Keratinocyte (primary cell): ENCODE results near the gene DIPK1B. TPM values are rescaled to one million over a fixed set of nuclear protein-coding genes. Genes with fewer than 3 reads are reported as not detected.

ENCODE experiments used
- DNase-seq: peaks from one replicate; pipeline ENCODE4 v3.0.0-alpha.2; 2011; ENCODE audit warnings: low read depth, missing footprints, low spot score
- FAIRE-seq: peaks from 2 replicates; lab custom pipeline; 2011; peaks lifted over from hg19 to GRCh38; lab: Jason Lieb, UNC
- H2AFZ ChIP-seq: 2 replicates; pipeline ENCODE4 v1.6.0; 2012; ENCODE audit warnings: low read length, control low read depth, inconsistent platforms; ENCODE audit not compliant: control insufficient read depth
- H3K27ac ChIP-seq: 2 replicates; pipeline ENCODE4 v1.5.1; 2011; ENCODE audit warnings: low read length; ENCODE audit not compliant: control insufficient read depth, insufficient read depth
- H3K27me3 ChIP-seq: 3 replicates; pipeline ENCODE4 v1.6.0; 2011; ENCODE audit warnings: low read length; ENCODE audit not compliant: control insufficient read depth, insufficient read depth; ENCODE audit errors: extremely low read depth
- H3K36me3 ChIP-seq, 2 experiments: 2 replicates in 1 of 2; 3 replicates in 1 of 2; pipeline ENCODE4 v1.5.1; 2011; ENCODE audit warnings: low read length in 2 of 2, mild to moderate bottlenecking in 1 of 2; ENCODE audit not compliant: control insufficient read depth in 2 of 2, insufficient read depth in 2 of 2; ENCODE audit errors: extremely low read depth in 1 of 2
- H3K4me1 ChIP-seq: 3 replicates; pipeline ENCODE4 v1.5.1; 2011; ENCODE audit warnings: low read length; ENCODE audit not compliant: control insufficient read depth, insufficient read depth; ENCODE audit errors: extremely low read depth
- H3K4me2 ChIP-seq: 3 replicates; pipeline ENCODE4 v1.6.0; 2011; ENCODE audit warnings: low read depth, low read length; ENCODE audit not compliant: control insufficient read depth, insufficient read depth; ENCODE audit errors: extremely low read depth
- H3K4me3 ChIP-seq, 3 experiments: fragments of 200-600 bp in 1 of 3; sonication (generic) in 1 of 3; 2 replicates in 2 of 3; 3 replicates in 1 of 3; pipeline ENCODE4 v1.5.1; 2011 to 2016; ENCODE audit warnings: low read length in 3 of 3, mild to moderate bottlenecking in 3 of 3, control low read depth in 2 of 3, inconsistent platforms in 1 of 3, low read depth in 1 of 3, mixed read lengths in 1 of 3, mixed run types in 1 of 3, moderate library complexity in 1 of 3; ENCODE audit not compliant: control insufficient read depth in 2 of 3, insufficient read depth in 2 of 3; ENCODE audit errors: extremely low read depth in 1 of 3
- H3K79me2 ChIP-seq: 2 replicates; pipeline ENCODE4 v1.6.0; 2012; ENCODE audit warnings: low read length; ENCODE audit not compliant: control insufficient read depth, insufficient read depth
- H3K9ac ChIP-seq: 3 replicates; pipeline ENCODE4 v1.6.0; 2011; ENCODE audit warnings: low read length; ENCODE audit not compliant: control insufficient read depth, insufficient read depth; ENCODE audit errors: extremely low read depth
- H3K9me1 ChIP-seq: 3 replicates; pipeline ENCODE4 v1.6.0; 2011; ENCODE audit warnings: low read length; ENCODE audit not compliant: control insufficient read depth, insufficient read depth; ENCODE audit errors: extremely low read depth
- H3K9me3 ChIP-seq: 2 replicates; pipeline ENCODE4 v1.5.1; 2012; ENCODE audit warnings: low read depth, low read length; ENCODE audit not compliant: control insufficient read depth
- H4K20me1 ChIP-seq: 3 replicates; pipeline ENCODE4 v1.6.0; 2011; ENCODE audit warnings: low read length; ENCODE audit not compliant: control insufficient read depth, insufficient read depth; ENCODE audit errors: extremely low read depth
- EZH2 ChIP-seq: IDR thresholded peaks from one replicate; pipeline ENCODE4 v1.6.1; 2012; ENCODE audit warnings: inconsistent platforms, mild to moderate bottlenecking, low read length, moderate library complexity
- dilution Hi-C: fragments of 300-500 bp; cut with MboI; formaldehyde crosslinking; loops from one replicate; pipeline ENCODE4 v1.7.0; 2020; ENCODE audit warnings: low sequenced_read_pairs; ENCODE audit not compliant: extremely low pct_ligation_motif_present
- polyA plus RNA-seq, 5 experiments: library from polyadenylated mRNA; depleted of rRNA in 3 of 5; stranded (reverse) in 3 of 5; stranded (forward) in 1 of 5; unstranded in 1 of 5; fragments of >200 nt; gene quantifications; 1 replicate in 1 of 5; 2 replicates in 3 of 5; 3 replicates in 1 of 5; pipeline versions ENCODE4 v1.2.1 to v1.2.3, GENCODE V29; 2011 to 2012; ENCODE audit warnings: missing spikeins in 2 of 5, low read depth in 1 of 5, low replicate concordance in 1 of 5
- TF ChIP-seq, protein P1 (sequence below), 3 experiments: IDR thresholded peaks in 1 of 3; conservative IDR thresholded peaks in 1 of 3; optimal IDR thresholded peaks in 1 of 3; 2 replicates in 2 of 3; 3 replicates in 1 of 3; pipeline versions ENCODE3 to v1.5.1; 2011; ENCODE audit warnings: low read length in 3 of 3, mild to moderate bottlenecking in 3 of 3, moderate library complexity in 2 of 3, control low read depth in 1 of 3, inconsistent platforms in 1 of 3; ENCODE audit not compliant: insufficient read depth in 2 of 3; ENCODE audit errors: extremely low read depth in 1 of 3

The DIPK1B gene
- polyA plus RNA-seq, 1 donor (not counting 4 experiments of a cell fraction or from before 2014, with no cell fraction given) = not detected

DNA sequence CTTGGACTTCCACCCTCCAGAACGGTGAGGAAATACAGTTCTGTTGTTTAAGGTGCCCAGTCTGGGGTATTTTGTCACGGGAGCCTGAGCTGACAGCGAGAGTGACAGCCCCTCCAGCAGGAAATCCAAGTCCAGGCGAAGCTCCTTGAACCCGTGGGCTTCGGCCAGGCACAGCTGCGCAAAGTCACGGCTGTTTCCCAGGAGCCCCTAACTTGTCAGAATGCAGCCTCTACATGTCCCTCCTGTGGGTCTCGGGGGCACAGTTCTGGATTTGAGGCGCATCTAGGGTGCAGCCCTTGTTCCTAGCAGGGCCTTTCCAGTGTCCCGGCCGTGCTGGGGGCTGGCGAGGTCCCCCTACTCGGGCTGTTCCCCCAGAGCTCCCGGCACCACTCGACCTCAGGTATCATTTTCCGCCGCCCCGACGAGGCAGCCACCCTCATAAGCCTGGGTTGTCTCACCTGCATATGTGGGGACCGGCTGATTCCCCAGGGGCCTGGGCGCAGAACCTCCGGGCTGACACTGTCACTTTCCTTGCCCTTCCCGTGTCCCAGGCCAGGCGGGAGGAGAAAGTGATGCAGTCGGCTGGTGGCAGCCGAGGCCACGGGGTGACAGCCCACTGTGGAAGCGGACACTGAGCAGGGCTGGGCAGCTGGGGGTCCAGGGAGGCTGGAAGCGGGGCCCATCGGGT is 41.1 kb downstream of the DIPK1B start:
- H4K20me1 ChIP-seq = no peaks in the 10 kb centered on the region
- no peaks in the 10 kb centered on the region for H3K36me3 ChIP-seq
- peaks cover 7% of the 10 kb centered on the region for H3K9me3 ChIP-seq
- no peak overlapping the region for H3K9ac ChIP-seq
- H3K79me2 ChIP-seq = no peaks in the 10 kb centered on the region
- dilution Hi-C loops = no loop called here
- no peak for TF ChIP-seq EZH2
- TF ChIP-seq, protein P1, sequence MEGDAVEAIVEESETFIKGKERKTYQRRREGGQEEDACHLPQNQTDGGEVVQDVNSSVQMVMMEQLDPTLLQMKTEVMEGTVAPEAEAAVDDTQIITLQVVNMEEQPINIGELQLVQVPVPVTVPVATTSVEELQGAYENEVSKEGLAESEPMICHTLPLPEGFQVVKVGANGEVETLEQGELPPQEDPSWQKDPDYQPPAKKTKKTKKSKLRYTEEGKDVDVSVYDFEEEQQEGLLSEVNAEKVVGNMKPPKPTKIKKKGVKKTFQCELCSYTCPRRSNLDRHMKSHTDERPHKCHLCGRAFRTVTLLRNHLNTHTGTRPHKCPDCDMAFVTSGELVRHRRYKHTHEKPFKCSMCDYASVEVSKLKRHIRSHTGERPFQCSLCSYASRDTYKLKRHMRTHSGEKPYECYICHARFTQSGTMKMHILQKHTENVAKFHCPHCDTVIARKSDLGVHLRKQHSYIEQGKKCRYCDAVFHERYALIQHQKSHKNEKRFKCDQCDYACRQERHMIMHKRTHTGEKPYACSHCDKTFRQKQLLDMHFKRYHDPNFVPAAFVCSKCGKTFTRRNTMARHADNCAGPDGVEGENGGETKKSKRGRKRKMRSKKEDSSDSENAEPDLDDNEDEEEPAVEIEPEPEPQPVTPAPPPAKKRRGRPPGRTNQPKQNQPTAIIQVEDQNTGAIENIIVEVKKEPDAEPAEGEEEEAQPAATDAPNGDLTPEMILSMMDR (optimal IDR thresholded peaks at IDR 0.05 in 1 of 3, IDR thresholded peaks at IDR 0.05 in 1 of 3, conservative IDR thresholded peaks at IDR 0.05 in 1 of 3; ENCODE audit: extremely low read depth in 1 of 3, insufficient read depth in 2 of 3, low read length in 3 of 3) = no peak
- no peak overlapping the region for H2AFZ ChIP-seq
- DNase-seq (no peak), FAIRE-seq (no peak)
- no peak overlapping the region for H3K27ac ChIP-seq
- no peak overlapping the region for H3K4me2 ChIP-seq
- H3K27me3 ChIP-seq = peaks cover 6% of the 10 kb centered on the region
- H3K4me1 ChIP-seq = no peaks in the 10 kb centered on the region
- H3K4me3 ChIP-seq = no peak overlapping the region
- H3K9me1 ChIP-seq = no peaks in the 10 kb centered on the region

DNA sequence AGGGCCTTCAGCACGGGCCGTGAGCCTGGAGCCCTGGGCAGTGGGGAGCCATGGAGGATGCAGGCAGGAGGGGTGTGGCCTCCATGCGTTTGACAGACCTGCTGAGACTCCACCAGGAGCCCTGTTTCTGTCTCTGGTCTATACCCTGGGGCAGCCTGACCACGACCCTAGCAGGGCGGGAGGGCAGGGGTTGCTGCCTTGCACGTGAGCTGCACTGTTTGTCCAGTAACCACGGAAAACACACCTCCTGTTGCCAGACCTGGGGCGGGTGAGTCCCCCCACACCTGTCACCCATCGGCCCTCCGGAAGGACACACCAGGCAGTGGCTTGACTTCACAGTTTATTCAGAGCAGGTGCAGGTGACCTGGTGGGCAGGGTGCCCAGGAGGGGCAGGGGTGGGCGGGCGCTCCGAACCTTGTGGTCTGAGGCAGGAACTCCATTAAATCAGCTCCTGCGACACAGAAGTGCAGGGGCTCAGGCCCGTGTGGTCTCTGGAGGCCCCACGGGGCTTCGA is 41.7 kb downstream of the DIPK1B start:
- no peak for DNase-seq
- FAIRE-seq = no peak
- H4K20me1 ChIP-seq = no peaks in the 10 kb centered on the region
- TF ChIP-seq EZH2 = no peak
- H3K27ac ChIP-seq = no peak overlapping the region
- H3K4me1 ChIP-seq = no peaks in the 10 kb centered on the region
- no peak overlapping the region for H3K9ac ChIP-seq
- no peaks in the 10 kb centered on the region for H3K9me1 ChIP-seq
- no peaks in the 10 kb centered on the region for H3K36me3 ChIP-seq
- H3K27me3 ChIP-seq = peaks cover 6% of the 10 kb centered on the region
- dilution Hi-C loops = no loop called here
- H3K4me3 ChIP-seq = no peak overlapping the region
- H3K9me3 ChIP-seq = peaks cover 7% of the 10 kb centered on the region
- H3K4me2 ChIP-seq = no peak overlapping the region
- H3K79me2 ChIP-seq = no peaks in the 10 kb centered on the region
- no peak overlapping the region for H2AFZ ChIP-seq
